BJ (cell line): Measurements from ENCODE around the gene ARAP3. TPM values are rescaled to one million over a fixed set of nuclear protein-coding genes. Genes with fewer than 3 reads are reported as not detected.

ENCODE experiments used
- CTCF ChIA-PET: fragments of 350-600 bp; formaldehyde crosslinking; extraction: SDS; loops from one replicate; lab custom pipeline; 2021; ENCODE audit warnings: antibody characterized with exemption, inconsistent platforms; lab: Yijun Ruan, JAX
- POLR2A ChIA-PET: fragments of 300-600 bp; sonication (Branson Sonifier 250); formaldehyde crosslinking; extraction: SDS; loops from one replicate; lab custom pipeline; 2021; ENCODE audit warnings: antibody characterized with exemption; lab: Charles Lee
- DNase-seq: peaks from one replicate; pipeline ENCODE4 v3.0.0-alpha.2; 2011; ENCODE audit warnings: low read depth
- H3K27me3 ChIP-seq: 2 replicates; pipeline ENCODE4 v1.6.0; 2011; ENCODE audit warnings: low read length; ENCODE audit not compliant: control insufficient read depth, insufficient read depth
- H3K36me3 ChIP-seq: 2 replicates; pipeline ENCODE4 v1.5.1; 2011; ENCODE audit warnings: low read length; ENCODE audit not compliant: control insufficient read depth, insufficient read depth
- H3K4me3 ChIP-seq: 2 replicates; pipeline ENCODE4 v1.5.1; 2011; ENCODE audit warnings: low read depth, mild to moderate bottlenecking, control low read depth, low read length
- CTCF ChIP-seq: IDR thresholded peaks from 2 replicates; pipeline ENCODE4 v1.5.1; 2011; ENCODE audit warnings: low read depth, mild to moderate bottlenecking, control low read depth, inconsistent platforms, low read length, moderate library complexity; ENCODE audit not compliant: insufficient read depth
- polyA plus RNA-seq: library from polyadenylated mRNA; depleted of rRNA; stranded (reverse); fragments of >200 nt; gene quantifications from 2 replicates; pipeline ENCODE4 v1.2.3, GENCODE V29; 2011

The ARAP3 gene
- polyA plus RNA-seq, 1 experiment, result 5.6 TPM

DNA sequence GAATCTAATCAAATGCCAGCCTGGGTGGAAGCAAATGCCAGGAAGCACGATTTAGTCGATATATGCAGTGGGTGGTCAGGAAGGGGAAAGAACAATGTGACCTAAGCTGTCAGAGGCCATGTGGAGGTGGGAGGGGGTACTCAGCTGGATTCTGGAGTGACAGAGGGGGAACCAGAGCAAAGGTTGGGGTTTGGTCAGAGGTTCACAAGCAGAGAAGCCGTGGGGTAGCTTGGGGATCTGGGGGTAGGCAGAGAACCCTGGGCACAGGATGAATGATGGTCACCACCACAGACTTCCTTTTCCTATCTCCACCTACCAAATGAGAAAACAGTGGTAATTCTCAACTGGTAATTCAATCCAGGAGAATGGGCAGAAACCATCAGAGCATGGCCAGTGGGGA, 24.1 kb upstream of the ARAP3 start:
- Histone ChIP-seq H3K36me3 (no peaks in the 10 kb centered on the region), H3K4me3 (no peak overlapping the region), H3K27me3 (peaks cover 40% of the 10 kb centered on the region)
- DNase-seq, result no peak
- POLR2A ChIA-PET, result no interaction called here
- CTCF ChIA-PET, result no interaction called here
- TF ChIP-seq CTCF, result no peak

- Histone ChIP-seq H3K27me3 (peaks cover 46% of the 10 kb centered on the region), H3K4me3 (no peak overlapping the region), H3K36me3 (no peaks in the 10 kb centered on the region)
- POLR2A ChIA-PET, result no interaction called here
- TF ChIP-seq CTCF, result no peak
- CTCF ChIA-PET, result no interaction called here
- no peak for DNase-seq
These were observed 23.4 kb upstream of the ARAP3 start for GRCh38 chr5:141705469-141705868.

- POLR2A ChIA-PET, result no interaction called here
- Histone ChIP-seq H3K27me3 (peaks cover 52% of the 10 kb centered on the region), H3K36me3 (no peaks in the 10 kb centered on the region), H3K4me3 (no peak overlapping the region)
- no peak for DNase-seq
- CTCF ChIA-PET, result interaction anchor here (1.5 to 15.3 kb wide), 5 partner anchors 10 to 175 kb away, joined by 4 to 341 read pairs (median 32); partner anchors contain the start of gene PCDH1
- TF ChIP-seq CTCF, result no peak
These were observed 22.8 kb upstream of the ARAP3 start for GRCh38 chr5:141704782-141705297.

DNA sequence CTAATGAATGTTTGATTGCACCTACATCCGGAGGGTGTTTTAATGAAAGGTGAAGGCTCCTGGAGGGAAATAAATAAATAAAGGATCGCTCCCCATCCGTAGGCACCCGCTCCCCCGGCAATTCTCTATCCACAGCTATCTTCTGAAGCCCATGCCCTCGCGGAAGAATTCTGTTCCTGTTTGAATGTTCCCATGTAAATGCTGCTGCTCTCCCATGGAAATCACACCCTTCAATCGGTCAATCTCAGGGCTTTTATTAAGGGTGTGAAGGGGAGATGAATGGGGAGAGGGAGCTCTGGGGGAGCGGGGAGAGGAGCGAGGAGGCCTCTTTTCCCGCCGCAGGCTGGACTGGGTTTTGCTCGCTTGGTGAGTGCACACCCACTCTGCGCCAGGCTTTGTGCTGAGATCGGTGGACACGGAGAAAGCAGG, 21.1 kb upstream of the ARAP3 start:
- TF ChIP-seq CTCF, result no peak
- Histone ChIP-seq H3K27me3 (peaks cover 58% of the 10 kb centered on the region), H3K4me3 (no peak overlapping the region; the same call in 1 of the 2 replicates), H3K36me3 (no peaks in the 10 kb centered on the region)
- CTCF ChIA-PET, result interaction anchor here (0.6 to 15.7 kb wide), 20 partner anchors 8 to 266 kb away, joined by 3 to 341 read pairs (median 5); partner anchors contain the start of genes ARAP3, PCDH1, PCDH12 and RNF14
- POLR2A ChIA-PET, result no interaction called here
- DNase-seq, result no peak

DNA sequence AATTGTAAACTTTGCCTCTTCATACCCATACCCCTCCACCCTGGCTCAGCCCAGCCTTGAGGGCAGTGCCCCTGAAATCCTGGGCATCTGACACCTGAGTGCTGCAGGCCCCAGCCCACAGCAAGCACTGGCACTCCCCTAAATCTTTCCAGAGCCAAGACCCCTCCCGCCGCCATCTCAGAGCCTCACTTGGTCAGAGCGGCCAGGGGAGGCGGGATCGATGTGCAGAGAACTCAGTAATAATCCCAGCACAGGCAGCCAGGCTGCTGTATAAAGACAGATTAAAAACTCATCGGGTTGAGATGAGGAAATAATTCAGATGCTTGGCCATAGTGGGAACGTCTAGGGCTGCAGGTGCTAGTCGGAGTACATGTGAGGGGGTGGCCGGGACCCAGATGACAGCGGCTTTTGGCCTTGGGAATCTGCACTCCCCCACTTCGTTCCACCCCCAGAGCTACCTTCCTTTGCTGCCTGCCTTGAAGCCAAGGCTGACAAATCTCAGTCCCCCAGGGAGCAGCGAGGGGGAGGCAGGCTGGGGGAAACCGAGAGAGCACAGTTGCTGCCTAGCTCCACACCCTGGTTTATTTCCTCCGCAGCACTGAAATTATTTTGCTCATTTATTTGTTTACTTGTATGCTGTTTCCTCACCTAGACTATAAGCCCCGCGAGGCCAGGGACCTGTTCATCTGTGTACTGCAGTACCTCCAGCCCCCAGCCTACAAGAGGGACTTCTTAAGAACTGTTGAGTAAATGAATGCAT, 19.5 kb upstream of the ARAP3 start:
- no peak for DNase-seq
- Histone ChIP-seq H3K4me3 (no peak overlapping the region), H3K36me3 (no peaks in the 10 kb centered on the region), H3K27me3 (peaks cover 61% of the 10 kb centered on the region)
- POLR2A ChIA-PET, result no interaction called here
- TF ChIP-seq CTCF, result no peak
- CTCF ChIA-PET, result interaction anchor here (0.6 to 15.7 kb wide), 16 partner anchors 9 to 257 kb away, joined by 3 to 341 read pairs (median 6); partner anchors contain the start of genes ARAP3, PCDH1 and PCDH12
